NCI-H748 (cell line): Measurements from ENCODE around the gene NAXD.
"Not testable (repeated sequence)": the region's sequence is repeated elsewhere in the genome, so short reads cannot be mapped to it uniquely, and the experiment has no call there.

Source experiments
- DNase-seq: peaks from one replicate; lab custom pipeline; 2025; ENCODE audit not compliant: unreplicated experiment; lab: John Stamatoyannopoulos, UW

NAXD gene

DNA sequence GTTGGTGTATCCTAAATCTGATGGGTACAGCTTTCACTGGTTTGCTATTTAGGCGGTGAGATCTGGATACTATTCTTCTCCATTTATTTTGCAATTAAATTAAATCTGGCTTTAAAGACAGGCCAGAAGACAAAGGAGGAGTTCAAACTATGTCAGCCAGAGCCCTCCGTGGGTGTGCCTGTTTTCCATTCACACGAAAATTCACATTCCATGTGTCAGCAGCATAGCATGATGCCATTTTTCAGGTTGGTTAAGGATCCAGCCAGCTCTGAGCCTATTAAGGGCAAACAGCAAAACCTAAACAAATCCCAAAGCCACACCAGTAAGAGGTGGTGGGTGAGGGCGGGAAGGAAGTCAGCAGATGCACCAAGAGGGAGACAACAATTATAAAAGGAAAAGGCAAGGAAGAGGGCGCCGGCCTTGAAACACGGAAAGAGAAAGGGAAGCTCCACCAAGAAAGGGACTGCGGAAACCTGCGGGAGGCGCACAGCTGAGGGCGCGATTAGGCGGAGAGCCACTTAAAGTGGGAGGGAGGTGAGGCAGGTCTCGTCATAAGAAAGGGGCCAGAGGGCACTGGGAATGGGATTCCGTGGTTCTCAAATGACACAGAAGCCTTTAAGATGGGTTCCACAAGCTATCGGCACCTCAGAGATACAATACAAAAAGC lies 47.6 kb downstream of the NAXD start:
- no peak for DNase-seq

DNA sequence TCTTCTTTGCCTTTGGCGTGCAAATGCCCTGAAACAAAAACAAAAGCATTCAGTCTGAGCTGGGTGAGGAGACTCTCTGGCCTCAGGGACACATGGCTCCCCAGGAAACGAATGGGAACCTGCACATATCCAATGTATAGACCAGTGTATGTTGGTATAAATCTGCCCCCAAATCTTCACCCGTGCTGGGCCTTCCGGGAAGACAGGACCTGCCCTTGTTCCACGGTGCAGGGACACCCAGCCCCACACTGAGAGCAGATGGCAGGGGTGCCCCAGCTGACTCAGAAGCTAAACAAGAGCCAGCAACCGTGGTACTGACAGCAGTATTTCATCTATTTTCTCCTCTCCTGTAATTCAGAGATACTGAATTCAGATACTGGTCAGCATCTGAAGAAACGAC lies 48.1 kb downstream of the NAXD start:
- no peak for DNase-seq

DNA sequence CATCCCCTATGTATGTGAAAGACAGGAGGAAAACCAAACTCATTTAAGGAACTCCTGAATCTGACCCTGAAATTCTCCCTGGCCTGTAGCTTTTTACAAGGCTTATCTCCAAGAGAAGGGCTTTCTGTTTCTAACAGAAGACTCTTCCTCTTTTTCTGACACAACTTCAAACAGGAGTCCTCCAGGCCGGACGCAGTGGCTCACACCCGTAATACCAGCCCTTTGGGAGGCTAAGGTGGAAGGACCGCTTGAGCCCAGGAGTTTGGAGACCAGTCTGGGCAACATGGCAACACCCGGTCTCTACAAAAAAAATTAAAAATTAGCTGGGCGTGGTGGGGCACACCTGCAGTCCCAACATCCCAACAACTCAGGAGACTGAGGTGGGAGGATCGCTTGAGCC lies 48.7 kb downstream of the NAXD start:
- DNase-seq: no peak

DNA sequence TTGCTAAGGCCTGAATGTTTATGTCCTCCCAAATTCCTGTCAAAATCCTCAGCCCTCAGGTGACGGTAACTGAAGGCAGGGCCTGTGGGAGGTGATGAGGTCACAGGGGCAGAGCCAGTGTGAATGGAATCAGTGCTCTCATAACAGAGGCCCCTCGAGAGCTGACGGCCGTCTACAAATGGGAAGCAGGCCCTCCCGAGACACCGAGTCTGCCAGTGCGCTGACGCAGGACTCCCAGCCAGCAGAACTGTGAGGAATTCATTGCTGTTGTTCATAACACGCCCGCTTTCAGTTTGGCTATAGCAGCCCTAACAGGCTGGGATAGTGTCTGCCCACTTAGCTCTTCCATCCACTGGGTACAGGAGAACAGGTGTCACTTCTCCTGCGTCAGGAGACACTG lies 49.3 kb downstream of the NAXD start:
- DNase-seq: no peak

DNA sequence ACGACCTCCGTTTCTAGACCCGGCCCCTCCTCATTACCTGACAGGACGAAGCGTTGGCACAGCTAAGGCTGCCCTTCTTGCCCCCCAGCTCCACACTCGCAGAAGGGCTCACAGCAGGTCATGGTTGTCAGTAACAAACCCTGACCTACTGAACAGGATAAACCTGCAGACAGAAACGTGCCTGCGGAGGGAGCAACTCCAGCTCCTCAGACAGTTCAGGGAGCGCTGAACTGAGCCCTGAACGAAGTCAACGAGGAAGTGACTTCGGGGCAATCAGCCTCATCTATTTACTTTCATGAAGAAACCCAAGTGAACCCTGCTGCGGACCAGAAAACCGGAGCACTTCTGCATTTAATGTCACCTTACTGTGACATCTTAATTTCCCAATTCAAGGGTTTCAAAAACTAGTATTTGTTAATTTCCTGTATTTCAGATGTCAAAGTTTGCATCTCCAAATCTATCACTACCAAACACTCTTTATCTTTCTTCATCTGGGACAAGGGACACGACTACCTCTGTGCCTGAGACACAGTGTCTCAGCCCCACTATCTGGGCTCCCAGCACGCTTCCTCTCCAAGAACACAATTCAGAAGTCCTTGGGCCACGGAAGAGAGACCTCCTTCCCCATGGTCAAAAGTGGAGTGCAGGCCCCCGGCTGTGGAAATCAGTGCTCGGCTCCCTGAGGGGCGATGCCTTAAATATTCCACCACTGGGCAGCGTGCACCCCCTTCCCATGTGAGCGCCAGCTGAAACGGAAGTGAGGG lies 50.3 kb downstream of the NAXD start:
- DNase-seq: no peak

DNA sequence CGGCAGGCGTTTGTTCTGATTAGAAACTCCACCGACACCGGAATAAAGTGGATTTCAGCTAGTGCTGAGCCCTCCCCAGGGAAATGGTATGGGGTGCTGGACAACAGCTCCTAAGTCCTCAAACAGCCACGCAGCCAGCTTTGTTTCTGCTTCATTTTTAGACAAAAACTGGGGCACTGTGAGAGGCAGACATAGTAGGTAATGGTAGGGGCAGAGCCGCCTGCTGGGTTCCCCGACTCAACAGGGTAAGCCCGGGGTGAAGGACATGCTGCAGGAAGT lies 50.8 kb downstream of the NAXD start:
- DNase-seq: no peak

DNA sequence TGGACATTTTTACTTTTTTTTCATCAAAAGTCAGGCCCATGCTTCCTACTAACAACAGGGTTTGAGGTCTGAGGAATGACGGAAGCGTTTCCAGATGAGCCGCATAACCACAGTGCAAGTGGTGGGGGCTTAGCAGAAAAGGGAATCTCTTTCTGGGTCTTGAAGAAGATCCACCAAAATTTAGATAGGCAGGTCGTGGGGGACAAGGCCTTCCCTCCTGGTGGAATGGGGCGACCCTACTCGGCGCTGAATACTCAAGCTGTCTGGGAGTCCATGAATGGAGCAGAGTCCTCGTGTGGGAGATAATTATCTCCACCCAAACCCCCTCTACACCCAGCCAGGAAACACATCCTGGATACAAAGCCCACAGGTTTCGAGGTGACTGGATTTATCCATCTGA lies 53.7 kb downstream of the NAXD start:
- no peak for DNase-seq

DNA sequence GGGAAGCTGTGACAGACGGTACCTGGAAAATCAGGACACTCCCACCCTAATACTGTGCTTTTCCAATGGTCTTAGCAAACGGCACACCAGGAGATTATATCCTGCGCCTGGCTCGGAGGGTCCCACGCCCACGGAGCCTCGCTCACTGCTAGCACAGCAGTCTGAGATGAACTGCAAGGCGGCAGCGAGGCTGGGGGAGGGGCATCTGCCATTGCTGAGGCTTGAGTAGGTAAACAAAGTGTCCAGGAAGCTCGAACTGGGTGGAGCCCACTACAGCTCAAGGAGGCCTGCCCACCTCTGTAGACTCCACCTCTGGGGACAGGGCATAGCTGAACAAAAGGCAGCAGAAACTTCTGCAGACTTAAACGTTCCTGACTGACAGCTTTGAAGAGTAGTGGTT lies 54.5 kb downstream of the NAXD start:
- DNase-seq: not testable (repeated sequence)

DNA sequence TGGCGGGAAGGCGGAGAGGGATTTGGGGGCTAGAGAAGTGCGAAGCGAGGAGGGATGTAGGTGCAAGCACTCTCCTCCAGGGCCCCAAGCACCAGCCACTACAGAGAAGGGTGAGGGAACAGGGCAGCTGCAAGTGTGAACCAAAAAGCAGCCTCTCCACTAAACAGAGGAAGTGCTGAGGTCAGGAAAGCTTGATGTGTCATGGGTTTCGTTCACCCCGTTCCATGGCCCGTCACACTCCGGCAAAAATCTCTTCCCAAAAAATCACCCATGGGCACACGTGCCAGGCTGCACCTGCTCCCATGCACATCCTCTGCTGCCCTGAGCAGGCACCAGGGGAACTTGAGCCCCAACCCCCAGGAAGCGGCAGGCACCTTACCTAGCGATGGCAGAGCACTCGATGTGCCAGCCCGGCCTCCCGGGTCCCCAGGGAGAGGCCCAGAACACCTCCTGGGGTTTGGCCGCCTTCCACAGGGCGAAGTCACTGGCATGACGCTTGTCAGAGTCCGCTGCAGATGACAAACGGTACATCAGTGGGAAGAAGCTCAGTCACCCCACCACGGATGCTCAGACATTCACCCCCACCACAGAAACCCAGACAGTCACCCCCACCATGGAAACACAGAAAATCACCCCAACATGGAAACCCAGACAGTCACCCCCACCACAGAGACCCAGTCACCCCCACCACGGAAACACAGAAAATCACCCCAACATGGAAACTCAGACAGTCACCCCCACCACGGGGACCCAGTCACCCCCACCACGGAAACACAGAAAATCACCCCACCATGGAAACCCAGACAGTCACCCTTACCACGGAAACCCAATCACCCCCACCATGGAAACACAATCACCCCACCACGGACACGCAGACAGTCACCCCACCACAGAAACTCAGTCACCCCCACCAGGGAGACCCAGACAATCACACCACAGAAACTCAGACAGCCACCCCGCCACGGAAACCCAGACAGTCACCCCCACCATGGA lies 61.5 kb downstream of the NAXD start:
- DNase-seq: no peak

DNA sequence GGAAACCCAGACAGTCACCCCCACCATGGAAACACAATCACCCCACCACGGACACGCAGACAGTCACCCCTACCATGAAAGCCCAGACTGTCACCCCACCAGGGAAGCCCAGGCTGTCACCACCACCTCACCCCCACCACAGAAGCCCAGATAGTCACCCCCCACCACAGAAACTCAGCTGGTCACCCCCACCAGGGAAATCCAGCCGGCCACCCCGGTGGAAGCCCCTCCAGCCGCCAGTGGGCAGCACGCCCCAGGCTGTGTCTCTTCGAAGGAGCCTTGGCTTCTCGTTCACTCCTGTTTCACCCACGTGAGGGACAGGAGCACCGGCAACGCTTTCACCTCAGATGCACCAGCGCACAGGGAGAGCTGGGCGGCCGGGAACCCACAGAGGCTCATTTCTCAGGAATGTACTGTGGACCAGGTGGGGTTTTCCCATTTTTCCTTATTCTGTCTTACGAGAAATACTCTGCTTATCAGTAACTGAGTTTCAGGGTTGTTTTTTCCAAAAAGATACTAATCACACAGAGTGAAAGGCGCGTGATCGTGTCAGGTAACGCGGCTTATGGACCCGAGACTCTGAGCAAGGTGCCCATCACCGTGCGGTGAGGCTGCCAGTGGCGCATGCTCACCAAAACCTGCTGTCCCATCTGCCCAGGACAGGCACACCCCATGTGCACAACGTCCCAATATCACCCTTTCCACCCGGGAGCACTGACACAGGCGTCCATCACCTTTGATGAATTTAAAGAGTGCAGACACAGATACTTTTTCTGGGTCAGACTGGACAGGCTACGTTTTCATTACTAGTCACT lies 62.6 kb downstream of the NAXD start:
- no peak for DNase-seq

DNA sequence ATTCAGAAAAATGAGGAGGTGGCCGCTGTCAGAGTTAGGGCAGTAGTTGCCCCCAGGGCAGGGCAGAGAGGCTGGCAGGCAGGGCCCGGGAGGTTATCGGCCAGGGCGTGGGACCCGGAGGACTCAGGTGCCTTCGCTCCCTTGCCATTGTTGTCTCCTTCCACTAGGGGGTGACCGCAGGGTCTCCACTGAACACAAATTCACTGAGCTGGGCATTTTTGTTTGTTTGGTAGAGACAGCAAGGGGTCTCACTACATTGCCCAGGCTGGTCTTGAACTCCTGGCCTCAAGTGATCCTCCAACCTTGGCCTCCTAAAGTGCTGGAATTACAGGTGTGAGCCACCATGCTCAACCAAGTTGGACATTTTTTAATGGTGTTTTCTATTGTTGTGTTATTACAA lies 65.5 kb downstream of the NAXD start:
- peak; percentile 12 for DNase-seq

DNA sequence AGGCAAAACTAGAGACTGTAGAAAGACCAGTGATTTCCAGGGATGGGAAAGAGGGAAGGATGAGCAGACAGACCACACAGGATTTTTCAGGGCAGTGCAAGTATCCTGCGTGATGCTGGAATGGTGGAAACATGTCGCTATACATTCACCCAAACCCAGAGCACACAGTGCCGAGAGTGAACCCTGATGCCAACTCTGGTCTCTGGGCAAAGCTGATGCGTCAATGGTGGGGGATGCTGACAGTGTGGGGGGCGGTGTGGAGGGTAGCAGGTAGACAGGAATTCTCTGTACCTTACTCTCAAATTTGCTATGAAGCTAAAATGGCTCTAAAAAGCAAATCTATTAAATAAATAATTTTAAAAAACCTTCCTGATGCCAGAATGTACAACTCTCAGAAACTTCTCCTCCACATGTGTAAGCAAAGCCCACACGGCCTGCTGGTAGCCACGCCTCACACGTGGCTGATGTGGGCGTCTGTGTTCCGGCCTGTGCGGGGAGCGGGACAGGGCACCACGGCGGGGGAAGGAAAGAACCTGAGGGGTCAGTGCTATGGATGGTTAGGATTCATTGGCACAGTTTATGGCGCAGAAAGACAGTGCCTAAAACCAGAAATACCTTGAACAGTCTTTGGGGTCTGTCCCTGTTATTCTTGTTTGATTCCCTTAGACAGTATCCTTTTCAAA lies 66.7 kb downstream of the NAXD start:
- DNase-seq: no peak

DNA sequence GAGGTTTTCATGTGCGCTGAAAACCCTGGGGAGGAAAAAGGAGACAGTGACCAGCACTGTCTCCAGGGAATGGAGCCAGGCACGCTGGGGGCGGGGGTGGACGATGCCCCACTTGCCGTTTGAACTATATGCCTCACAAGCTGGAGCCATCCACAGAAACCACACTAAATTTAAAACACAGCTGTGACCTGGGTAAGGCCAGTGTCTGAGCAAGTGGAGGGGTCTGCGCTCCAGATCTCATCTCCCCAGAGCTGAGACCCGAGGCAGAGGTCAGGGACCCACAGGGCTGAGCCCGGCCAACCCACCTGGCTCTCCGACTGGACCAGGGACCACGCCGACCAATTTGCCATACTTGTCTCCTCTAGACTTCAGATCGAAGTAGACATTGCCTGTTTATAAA lies 67.4 kb downstream of the NAXD start:
- DNase-seq: no peak

DNA sequence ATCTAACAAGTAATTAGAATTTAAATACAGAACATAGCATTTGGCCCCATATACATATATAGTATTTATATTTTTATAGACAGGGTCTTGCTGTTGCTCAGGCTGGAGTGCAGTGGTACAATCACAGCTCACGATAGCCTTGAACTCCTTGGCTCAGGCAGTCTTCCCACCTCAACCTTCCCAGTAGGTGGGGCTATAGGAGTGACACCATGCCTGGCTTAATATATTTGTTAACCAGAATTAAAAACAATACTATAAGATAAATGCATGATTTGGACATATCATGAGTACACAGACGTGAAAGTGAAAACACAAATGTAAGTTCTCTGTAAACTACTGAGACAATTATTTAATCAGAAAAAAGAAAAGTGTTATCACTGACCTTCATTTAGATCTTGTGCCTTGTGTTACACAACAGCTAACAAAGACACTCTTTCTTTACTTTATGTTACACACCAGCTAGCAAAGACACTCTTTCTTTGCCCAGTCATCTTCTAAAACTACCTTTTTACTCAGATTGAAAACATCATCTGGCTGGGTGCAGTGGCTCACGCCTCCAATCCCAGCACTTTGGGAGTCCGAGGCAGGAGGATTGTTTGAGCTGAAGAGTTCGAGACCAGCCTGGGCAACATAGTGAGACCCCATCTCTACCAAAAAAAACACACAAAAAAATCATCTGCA lies 68.0 kb downstream of the NAXD start:
- no peak for DNase-seq

DNA sequence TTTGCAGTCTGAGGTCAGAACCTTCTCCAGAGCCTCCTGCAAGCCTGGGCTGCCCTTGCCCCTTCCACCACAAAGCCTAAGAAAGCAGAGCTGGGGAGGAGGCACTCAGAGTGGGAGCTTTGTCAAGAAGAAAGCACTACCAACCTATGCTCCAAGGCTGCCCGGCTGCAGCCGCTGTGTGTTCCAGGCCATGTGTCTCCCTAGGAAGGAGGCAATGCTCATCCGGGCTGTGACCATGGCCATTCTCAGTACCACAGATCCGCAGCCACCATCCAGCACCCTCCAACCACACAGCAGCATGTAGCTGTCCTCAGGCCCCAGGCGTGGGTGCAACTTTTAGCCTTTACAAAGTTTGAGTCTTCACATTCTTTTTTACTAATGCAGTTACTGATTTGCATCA lies 68.6 kb downstream of the NAXD start:
- DNase-seq: no peak

DNA sequence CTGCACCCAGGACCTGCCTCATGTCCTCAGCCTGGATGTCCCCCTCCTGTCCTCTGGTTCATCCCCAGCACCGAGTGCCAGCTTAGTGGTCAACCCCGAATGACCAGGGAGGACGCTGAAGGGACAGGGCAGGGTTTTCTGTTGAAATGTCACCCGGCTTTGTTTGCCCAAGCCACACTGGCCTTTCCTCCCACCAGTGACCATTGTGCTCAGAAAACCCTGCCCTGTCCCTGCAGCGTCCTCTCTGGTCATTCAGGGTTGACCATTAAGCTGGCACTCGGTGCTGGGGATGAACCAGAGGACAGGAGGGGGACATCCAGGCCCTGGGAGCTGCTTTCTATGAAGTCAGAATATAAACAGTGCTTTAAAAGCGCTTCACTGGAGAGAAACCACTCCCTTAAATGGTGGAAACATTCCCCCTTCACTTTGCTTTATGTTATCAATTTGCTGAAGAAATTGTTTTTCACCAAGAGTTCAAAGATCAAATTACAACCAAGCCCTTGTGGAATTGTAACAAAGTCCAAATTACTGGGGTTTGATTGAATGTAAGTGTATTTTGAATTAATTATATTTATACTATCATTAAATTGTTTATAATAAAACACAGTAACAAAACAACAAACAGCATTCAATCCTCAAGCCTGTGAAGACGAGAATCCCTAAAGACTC lies 69.2 kb downstream of the NAXD start:
- DNase-seq: no peak

DNA sequence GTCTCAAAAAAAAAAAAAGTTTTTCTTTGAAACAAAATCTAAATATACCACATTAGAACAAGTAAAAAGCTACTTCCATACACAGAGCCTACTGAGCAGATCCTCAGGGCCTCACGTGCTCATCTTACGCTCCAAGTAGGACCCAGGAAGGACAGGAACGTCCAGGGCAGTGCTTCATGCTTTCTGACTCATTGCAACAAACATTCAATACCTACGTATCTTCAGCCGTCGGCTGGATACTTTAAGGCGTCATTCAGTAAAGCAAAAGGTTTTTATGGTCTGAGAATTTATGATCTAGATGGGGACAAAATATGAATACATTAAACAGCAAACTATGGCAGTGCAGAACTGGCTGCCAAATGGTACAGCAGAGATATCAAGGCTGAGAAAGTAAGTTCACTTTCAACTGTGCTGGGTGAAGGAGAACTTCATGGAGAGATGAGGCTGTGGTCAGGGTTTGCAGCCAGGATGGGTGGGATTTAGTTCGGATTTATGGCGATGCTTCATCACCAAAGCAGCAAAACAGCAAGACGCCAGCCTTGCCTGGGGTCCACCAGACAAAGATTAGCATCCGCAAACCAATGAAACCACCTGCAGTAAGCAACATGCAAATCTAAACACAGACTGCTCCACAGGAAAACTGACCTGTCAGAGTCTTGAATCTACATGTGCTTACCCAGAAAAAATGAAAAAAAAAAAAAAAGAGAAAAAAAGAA lies 70.1 kb downstream of the NAXD start:
- DNase-seq: no peak

DNA sequence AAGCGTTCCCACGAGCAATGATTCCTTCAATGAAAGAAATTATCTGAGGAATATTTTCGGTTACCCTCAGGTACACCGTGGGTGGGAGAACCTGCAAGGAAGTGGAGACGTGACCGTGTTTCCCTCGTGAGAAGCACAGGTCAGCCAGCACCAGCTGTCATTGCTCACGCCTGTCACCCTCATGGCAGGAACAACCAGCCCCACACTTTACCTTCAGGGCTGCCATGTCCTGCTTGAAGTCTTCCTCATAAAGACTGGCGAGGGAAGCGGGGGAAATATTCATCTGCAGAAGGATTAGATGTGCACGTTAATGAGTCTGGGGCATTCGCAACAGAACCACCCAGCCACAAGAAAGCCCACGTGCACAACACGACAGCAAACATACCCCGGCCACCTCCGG lies 72.4 kb downstream of the NAXD start:
- no peak for DNase-seq

DNA sequence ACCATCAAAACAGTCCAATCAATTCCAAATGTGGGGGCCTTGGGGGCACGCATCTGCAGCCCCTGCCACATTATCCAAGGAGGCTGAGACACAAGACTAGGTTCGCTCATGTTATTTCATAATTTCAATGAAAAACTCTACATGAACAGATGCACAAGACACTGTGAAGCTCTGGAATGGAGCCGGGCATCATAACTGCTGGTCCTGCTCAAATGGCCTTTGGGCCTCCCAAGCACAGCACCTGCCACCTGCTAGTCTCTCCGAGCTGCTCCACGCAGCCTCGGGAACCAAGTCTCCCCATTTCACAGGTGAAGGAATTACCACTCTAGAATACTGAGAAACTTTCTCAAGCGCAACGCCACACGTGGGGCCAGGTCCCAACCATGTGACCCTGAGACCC lies 73.7 kb downstream of the NAXD start:
- DNase-seq: no peak
